Pons (tissue), 1 donor: Measurements from ENCODE around the gene CAB39L.

Experiments used
- DNase-seq: peaks from one replicate; pipeline ENCODE4 v3.0.0-alpha.2; 2016; ENCODE audit warnings: low spot score

CAB39L gene

DNA sequence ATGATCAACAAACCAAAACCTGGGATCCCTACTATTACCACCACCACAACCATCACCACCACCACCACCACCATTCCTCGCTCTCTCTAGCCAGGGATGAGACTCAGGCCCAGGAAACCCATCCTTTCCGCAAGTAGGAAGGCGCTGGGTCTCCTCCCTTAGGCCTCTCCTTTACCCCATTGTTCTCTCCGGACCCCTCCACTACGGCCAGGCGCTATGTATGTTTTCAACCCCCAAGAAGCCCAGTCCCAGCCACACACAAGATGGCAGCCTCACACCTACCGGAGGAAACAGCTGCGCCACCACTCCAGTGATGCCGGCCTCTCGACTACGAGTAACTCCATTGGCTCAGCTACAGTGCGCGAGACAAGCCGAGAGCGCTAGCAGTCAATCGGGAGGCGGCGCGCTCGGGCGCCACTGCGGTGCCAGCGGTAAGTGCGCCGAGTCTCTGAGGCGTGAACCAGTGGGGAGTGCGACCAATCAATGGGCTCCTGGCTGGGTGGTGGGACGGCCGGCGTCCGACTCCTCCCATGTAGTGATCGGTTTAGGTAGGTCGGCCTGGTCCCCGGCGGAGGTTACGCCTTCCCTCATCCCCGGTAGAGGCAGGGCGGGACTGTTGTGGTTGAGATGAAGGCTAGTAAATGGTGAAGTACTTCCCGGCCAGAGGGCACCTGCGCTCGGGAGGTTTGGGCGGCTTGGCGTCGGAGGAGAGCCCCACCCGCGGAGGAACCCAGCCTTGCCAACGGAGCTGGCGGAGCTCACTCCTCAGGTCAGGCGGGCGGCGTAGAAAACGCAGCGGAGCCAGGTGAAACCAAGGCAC is at the start of gene CAB39L, which contains the start of gene SETDB2:
Gene CAB39L, minus strand, starts transcription at position 361 of the 820 bp plus-strand sequence. CDS start 61,154 bp downstream, outside the sequence.
Gene SETDB2, plus strand, starts transcription at position 571 of the 820 bp plus-strand sequence. CDS start 7,620 bp downstream, outside the sequence.
- DNase-seq: peak; percentile 99

DNA sequence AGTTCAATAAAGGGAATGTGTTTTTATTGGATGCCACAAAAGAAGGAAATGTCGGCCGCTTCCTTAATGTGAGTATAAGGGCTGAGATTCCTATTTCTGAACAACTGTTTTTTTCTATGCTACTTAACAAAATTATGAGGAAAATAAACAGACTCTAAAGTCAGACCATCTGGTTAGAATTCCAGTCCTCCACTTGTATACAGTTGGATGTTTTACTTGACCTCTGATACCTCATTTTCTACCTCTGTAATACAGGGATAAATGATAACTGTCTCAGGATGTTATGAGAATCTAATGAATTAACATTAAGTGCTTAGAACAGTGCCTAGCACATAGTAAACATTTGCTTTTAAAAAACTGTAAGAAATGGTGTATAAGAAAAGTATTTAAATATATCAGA is 44.7 kb upstream of the CAB39L start:
- no peak for DNase-seq

DNA sequence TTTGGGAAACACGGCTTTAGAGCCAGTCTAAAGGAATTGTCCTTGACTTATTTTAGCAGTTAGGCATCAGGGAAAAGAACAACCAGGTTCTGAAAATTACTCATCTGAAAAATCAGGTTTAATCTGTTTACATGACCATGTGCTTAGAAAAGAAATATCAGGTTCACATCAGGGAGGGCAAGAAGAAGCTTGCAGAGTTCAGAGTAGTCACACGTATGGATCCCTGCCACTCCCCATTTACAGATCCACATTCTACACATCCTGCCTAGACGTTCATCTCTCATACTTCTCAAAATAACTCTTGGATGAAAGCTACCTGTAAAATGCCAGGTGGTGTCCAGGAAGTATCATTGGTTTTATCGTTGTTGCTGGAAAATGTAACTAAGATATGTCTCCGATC is 37.9 kb upstream of the CAB39L start:
- no peak for DNase-seq

DNA sequence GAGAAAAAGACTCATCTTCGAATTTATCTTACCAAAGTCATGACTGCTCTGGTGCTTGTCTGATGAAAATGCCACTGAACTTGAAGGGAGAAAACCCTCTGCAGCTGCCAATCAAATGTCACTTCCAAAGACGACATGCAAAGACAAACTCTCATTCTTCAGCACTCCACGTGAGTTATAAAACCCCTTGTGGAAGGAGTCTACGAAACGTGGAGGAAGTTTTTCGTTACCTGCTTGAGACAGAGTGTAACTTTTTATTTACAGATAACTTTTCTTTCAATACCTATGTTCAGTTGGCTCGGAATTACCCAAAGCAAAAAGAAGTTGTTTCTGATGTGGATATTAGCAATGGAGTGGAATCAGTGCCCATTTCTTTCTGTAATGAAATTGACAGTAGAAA is 32.7 kb upstream of the CAB39L start:
- no peak for DNase-seq

DNA sequence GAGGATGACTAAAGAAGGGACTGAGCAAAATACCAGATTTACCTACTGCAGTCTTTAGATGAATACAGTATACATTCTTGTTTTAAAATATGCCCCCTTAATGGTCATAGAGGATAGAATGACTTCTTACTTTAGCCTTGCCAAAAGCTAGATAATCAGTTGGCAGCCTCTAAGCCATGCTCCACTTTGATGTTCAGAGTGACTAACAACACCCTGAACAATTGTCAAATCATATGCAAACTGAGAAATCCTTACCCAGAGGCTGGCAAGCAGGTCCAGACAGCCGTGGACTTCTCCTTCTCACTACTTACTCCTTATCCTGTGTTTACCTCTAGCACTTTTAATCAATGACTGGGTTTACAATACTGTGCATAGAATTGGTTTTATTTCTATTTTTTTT is 28.3 kb upstream of the CAB39L start:
- DNase-seq: no peak

DNA sequence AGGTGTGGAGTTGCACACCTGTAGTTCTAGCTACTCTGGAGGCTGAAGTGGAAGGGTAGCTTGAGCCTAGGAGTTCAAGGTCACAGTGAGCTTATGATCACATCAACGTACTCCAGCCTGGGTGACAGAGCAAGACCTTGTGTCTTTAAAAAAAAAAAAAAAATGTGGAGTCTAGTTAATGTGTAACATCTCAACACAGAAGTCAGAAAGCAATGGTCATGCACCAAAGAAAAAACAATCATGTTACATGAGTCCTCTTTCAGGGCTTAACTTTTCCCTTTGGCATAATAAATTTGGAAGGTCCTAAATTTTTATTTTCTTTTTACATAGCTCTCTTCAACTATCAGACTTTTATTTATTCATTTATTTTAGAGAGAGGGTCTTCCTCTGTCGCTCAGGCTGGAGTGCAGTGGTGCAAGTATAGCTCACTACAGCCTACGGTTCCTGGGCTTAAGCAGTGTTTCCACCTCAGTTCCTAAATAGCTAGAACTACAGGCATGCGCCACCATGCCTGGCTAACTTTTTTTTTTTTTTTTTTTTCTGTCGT is 22.5 kb upstream of the CAB39L start:
- no peak for DNase-seq

DNA sequence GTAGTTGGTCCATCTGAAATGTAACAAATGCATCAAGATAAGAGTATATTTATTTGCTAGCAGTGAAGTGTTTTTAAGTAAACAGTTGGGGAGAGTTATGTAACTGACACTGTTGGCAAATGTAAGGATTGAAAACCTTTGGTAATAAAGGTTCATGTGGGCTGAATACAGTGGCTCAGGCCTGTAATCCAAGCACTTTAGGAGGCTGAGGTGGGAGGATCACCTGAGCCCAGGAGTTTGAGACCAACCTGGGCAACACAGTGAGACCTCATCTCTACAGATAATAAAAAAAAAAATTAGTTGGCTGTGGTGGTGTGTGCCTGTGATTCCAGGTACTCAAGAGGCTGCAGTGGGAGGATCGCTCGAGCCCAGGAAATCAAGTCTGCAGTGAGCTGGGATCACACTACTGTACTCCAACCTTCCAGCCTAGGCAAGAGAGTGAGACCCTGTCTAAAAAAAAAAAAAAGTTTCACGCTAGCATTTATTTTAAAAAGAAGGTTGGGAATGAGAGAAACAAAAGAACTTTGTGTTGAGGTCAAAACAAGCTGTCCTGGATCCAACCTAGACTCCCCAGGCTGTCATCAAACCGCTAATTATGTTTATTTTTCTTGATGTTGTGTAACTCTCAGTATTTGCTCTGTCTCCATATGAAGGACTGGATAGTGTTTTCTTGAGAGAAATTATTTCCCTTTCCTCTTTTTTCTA is 20.9 kb upstream of the CAB39L start:
- DNase-seq: no peak

DNA sequence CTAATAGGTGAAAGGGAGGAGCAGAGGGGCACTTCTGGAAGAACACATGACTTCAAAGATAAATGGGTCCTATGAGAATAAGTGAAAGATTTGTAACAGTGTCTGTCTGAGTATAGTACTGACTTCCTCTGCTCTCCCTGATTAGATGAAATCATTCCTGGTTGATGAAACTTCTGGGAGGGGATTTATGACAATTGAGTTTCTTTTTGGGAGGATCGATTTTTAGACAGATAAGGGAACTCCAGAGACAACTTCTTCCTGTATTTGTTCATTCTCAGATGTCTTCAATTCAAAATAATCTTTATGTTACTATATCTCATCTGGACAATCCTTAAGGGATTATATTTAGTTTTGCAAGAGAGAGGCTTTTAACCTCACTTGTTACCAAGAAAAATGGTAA is 20.2 kb upstream of the CAB39L start:
- no peak for DNase-seq

DNA sequence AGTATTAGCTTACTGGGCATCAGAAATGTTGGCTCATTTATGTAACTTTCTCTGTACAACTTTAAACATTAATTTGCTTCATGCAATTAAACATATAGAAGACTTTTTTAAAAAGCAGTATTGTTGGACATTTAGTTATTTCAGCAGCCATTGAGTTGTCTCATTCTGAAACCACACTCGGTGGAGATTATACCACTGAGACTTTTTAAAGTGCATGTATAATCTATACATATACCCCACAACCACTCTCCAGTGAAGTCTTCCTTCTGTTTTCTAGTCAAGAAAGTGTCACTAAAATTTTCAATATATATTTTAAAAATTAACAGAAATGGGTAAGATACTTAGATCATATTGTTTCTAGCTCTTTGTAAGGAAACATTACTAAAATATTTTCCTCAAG is 15.7 kb upstream of the CAB39L start:
- no peak for DNase-seq

DNA sequence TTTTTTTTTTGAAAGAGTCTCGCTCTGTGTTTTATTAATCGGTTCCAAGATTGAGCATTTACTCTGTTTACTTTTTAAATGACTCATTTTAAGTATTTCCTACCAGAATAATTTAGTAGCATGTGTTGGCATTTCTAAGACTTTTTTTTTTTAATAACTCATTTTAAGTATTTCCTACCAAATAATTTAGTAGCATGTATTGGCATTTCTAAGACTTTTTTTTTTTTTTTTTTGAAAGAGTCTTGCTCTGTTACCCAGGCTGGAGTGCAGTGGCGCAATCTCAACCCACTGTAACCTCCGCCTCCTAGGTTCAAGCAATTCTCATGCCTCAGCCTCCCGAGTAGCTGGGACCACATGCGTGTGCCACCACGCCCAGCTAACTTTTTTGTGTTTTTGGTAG is 13.4 kb upstream of the CAB39L start:
- no peak for DNase-seq

DNA sequence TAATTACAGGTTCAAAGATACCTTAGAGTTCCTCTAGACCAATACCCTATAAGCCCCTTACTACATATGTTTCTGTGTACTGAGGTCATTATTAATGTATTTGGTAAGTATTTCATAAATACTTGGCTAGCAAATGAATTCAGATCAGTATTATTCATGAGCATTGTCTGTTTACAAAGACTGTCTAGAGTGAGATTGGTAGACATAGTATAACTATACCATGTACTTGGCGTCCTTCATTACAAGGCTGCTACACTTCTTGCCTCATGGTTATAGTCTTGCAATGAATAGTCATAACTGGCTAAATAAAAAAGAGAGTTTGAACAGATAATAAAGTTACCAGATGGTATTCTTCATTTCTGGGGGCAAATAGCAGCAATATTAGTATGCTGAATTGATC is 12.3 kb upstream of the CAB39L start:
- no peak for DNase-seq

DNA sequence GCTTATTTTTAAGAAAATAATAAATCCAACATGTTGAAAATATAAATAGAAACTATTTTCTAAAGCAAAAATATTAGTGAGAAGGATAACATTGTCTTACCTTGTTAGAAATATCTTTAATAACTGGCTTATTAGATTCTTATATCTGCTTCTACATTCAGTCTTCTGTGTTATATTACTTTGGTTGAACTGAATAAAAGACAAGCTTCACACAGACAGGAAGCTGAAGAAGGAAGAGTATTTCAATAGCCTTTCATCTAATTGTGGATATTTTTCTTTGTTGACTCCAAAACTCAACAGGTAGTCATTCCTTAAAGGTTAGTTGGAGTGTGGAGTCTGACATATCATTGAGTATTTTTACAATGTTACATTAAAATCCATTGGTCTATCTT is 11.1 kb upstream of the CAB39L start:
- no peak for DNase-seq

DNA sequence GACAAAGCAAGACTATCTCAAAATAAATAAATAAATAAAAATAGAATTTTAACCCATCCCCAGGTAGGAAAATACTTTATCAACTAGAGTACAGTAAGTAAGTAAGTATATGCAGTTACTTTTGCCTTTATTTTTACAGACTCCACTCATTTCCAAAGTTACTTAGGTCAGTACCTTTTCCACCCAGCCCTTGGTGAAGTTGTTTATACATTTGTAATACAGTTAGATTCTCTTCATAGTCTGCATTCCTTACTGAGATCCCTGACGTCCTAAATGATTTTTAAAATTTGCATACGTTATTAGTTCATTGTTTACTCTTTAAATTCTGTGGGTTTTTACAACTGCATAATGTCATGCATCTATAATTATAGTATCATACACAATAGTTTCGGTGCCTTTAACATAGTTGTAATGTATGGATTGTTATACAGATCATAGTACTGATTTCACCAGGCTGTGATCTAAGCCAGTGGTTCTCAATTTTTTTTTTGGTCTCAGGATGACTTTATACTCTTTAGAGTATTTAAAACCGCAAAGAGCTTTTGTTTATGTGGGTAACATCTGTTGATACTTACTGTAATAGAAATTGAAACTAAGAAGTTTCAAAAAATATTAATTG is 10.6 kb upstream of the CAB39L start:
- no peak for DNase-seq

DNA sequence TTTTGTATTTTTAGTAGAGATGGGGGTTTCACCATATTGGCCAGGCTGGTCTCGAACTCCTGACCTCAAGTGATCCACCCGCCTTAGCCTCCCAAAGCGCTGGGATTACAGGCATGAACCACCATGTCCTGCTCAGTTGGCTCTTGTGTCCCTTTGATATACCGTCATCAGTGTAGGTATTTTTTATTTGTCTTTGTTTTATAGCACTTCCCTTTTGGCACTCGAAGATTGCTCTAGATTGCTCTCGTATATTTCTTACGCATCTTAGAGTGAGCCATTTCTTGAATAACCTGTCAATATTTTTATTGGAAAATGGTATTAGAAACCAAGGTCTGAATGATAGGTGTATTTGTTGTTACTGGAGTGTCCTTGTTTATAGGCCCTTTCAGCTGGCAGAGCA is 9.6 kb upstream of the CAB39L start:
- DNase-seq: no peak

DNA sequence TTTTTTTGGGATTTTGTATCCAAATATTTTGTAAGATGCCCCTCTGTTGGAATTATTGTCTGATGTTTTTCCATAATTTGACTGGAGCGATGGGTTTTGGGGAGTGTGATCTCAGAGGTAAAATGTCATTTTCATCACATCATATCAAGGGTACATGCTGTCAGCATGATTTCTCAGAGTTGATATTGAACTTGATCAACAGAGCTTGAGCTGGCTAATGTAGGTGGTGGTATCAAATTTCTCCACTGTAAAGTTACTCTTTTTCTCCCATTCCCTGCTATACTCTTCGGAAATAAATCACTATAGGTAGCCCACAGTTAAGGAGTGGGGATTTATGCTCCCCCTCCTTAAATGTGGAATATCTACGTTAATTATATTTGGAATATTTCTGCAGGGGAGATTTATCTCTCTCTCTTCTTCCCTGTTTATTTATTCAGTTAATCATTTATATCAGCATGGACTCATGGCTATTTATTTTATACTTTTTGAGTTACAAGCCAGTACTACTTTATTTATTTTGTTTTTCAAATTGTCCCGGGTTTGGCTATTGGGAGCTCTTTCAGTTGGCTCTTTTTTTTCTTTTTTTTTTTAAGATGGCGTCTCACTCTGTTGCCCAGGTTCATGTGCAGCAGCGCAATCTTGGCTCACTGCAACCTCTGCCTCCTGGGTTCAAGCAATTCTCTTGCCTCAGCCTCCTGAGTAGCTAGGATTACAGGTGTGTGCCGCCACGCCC is 9.0 kb upstream of the CAB39L start:
- DNase-seq: no peak

DNA sequence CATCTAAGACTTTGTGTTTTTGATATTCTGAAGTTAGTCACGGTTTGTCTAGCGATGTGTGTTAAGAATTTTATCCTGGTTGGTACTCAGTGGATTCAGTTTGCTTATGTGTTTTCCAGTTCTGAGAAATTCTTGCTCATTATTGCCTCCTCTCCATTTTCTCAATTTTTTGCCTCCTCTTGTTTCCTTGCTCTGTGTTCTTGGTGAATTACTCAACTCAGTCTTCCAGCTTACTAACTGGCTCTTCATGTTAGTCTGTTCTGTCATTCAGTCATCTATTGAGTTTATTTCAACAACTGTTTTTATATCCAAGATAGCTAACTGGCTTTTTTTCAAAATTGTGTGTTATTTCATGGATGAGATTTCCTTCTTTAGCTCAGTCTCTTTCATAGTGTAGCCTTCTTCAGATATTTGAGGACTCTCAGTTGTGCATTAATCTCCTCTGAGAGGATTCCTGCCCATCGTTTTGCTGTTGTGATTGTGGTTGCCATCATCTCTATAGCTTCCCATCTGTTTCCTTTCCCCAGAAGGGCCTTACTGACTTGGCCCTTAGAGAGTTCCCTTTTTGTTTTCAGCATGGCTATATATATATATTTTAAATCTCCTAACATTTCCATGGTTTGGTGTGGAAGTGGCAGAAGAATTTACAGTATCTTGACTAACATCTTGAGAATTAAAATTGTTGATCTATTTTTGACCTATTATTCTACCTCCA is 6.4 kb upstream of the CAB39L start:
- no peak for DNase-seq

DNA sequence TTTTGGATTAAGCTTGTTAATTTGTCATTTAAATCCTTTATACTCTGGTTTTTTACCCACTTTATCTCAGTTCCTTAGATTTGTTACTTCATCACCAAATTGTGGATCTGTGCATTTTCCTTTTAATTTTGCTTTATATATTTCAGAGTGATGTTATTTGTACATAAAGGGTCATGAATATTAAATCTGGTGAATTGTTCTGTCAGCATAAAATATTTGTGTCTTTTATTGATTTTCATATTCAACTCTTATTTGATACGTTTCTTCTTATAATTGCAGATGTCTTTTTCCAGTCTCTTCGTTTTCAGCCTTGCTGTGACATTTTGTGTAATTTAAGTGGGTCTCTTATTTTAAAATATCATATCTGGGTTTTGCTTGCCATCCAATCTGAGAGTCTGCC is 4.9 kb upstream of the CAB39L start:
- DNase-seq: no peak

DNA sequence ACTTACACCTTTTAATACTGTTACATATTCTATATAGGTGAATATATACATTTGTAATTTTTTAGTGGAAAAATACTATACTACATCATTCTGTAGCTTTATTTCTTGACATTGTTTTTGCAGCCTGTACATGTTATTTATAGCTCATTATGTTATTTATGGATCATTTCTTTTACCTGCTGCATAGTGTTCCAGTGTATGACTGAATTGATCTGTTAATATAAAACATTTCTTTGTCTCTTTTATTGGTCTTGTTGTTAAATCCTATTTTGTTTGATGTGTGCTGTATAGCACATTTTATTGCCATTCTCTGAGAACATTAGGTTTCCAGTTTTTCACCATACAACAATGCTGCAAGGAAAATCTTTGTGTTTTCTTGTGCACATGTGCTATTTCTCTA is 2.6 kb upstream of the CAB39L start:
- DNase-seq: no peak

DNA sequence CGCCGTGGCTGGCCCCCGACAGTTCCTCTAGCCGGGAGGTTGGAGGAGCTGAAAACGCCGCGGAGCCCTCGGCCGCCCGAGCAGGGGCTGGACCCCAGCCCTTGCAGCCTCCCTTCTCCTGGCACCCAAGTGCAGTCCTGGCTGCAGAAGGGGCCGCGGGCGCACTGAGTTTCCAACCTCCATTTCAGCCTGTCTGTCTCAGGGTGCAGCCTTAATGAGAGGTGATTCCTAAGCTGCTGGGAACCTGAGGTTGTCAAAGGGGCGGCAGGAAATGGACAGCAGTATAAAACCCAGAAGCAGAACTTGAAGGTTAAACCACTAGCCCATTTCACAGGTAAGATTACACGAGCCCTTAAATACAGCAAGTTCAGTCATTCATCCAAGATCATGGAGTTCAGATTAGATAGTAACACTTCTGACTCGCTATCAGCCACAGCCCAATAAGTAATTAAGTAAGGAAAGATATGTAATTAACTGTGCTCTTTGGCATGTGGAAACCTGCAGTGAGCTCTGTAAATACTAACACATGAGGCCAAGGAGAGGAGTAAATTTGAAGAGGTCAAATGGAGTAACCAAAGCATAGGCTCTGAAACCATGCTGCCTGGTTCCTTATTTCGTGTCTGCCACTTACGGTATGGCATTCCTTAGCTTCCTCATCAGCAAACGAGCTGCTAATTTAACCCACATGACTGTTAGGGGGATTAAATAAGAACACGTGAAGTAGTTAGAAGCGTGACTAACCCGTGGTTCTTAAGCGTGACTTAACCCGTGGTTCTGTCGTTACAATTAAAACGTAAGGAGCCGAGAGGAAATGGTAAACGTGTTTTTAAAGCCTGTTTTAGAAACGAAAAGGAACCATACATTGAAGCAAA is 896 bp upstream of the CAB39L start:
- DNase-seq: peak; percentile 71

DNA sequence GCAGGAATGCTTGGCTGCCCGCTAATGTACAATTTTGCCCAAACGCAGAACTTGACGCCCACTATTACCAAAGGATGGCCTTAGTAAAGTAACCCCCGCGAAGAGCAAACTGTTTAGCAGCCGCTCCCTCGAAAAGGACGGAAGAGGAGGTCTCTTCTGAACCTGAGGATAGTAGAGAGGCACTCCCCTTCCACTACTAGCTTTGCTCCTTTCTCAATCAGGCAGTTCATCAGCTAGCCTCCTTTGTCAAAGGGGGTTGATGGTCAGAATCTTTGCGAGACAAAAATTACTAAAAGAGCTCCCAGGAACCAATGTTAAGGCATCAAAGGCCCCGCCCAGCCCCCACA is 534 bp downstream of the CAB39L start:
- DNase-seq: peak; percentile 72
